ENCODE measurements around the gene KCND2.

The KCND2 gene

DNA sequence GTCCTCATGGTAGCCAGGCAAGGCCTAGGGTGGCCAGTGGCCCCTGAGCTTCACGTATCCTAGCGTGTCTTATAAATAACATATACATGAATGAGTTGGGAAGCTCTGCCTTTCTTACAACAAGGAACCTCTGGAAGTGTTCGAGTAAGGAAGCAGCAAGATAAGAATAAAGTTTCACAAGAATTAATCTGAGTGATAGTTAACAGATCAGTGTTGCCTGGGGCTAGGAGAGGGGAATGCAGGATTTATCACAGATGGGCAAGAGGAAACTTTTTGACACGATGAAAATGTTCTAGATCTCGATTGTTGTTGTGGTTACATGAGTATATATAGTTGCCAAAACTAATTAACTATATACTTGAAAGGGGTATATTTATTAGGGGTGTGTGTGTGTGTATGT, 510.7 kb downstream of the KCND2 start:
- Histone ChIP-seq H3K4me3 (no peak overlapping the region), H3K27ac (no peak overlapping the region)

- H3K27ac ChIP-seq = no peak overlapping the region
- H3K4me3 ChIP-seq = no peak overlapping the region
Observed at GRCh38 chr7:120785095-120785494, 512.1 kb downstream of the KCND2 start.

GRCh38 chr7:120792091-120792860, 519.3 kb downstream of the KCND2 start:
- Histone ChIP-seq H3K4me3 (no peak overlapping the region), H3K27ac (no peak overlapping the region)

GRCh38 chr7:120792861-120793130, 519.8 kb downstream of the KCND2 start:
- Histone ChIP-seq H3K27ac (no peak overlapping the region), H3K4me3 (no peak overlapping the region)

GRCh38 chr7:120793213-120793936, 520.4 kb downstream of the KCND2 start:
- Histone ChIP-seq H3K27ac (no peak overlapping the region), H3K4me3 (no peak overlapping the region)

GRCh38 chr7:120794106-120794729, 521.2 kb downstream of the KCND2 start:
- no peak overlapping the region for H3K27ac ChIP-seq
- H3K4me3 ChIP-seq = no peak overlapping the region

DNA sequence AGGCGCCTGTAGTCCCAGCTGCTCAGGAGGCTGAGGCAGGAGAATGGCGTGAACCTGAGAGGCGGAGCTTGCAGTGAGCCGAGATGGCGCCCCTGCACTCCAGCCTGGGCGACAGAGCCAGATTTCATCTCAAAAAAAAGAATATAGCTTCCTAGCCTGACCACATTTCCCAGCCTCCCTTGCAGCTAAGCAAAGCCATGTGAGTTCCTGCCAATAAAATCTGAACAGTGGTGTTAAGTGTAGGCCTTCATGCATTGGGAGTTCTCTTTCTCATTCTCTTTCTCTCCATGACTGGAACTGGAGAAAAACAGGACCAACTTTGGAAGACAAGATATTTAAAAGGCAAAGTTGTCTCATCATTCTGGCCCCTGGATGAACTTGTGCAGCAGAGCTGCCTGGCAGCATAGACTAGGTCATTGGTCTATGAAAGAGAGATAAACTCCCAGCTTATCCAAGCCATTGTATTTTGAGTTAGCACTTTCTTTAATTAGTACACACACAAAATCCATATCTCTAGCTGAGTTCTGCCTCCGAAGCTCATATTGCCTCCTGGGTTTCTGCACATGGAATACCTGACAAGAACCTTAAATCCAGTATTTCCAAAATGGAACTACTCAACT, 524.2 kb downstream of the KCND2 start:
- Histone ChIP-seq H3K4me3 (no peak overlapping the region), H3K27ac (no peak overlapping the region)

DNA sequence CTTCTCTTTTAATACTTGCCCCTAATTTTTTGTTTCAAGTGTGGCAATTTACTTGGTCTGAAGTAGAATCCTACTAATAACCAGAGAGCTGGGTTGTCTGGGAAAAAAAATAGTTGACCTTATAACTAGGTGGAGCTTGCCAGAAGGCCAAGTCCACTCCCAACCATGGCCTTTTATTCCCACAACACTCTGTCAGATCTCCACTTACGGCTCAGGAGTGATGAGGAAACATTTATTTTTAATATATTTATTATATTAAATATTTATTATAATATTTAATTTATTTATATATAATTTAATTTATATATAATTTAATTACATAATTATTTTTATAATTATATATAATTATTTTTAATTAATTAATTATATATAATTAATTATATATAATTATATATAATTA, 526.2 kb downstream of the KCND2 start:
- H3K4me3 ChIP-seq = no peak overlapping the region
- no peak overlapping the region for H3K27ac ChIP-seq
